Thyroid gland (tissue), 4 donors: ENCODE data around the gene GRAMD1A.
"Not testable (repeated sequence)": the region's sequence is repeated elsewhere in the genome, so short reads cannot be mapped to it uniquely, and the experiment has no call there.

Source experiments
- CTCF ChIP-seq, 6 experiments: fragments of 200-600 bp in 3 of 6; fragments of 450-650 bp in 3 of 6; sonication (generic) in 3 of 6; IDR thresholded peaks; one replicate each; pipeline ENCODE4 v1.5.1; 2016 to 2019; ENCODE audit warnings: antibody characterized with exemption in 6 of 6, mild to moderate bottlenecking in 2 of 6, inconsistent platforms in 1 of 6, moderate library complexity in 1 of 6
- POLR2A ChIP-seq, 2 donors: fragments of 450-650 bp; IDR thresholded peaks; one replicate each; pipeline ENCODE4 v1.6.1; 2017; ENCODE audit warnings: antibody characterized with exemption in 2 of 2, mild to moderate bottlenecking in 2 of 2, moderate library complexity in 1 of 2

- not testable (repeated sequence) for TF ChIP-seq CTCF, POLR2A (IDR thresholded peaks at IDR 0.05)
Observed at GRCh38 chr19:34965505-34965904, 34.6 kb upstream of the GRAMD1A start.
